ENCODE results near the gene DUSP2. TPM values are rescaled to one million over a fixed set of nuclear protein-coding genes. Genes with fewer than 3 reads are reported as not detected.

The DUSP2 gene, protein sequence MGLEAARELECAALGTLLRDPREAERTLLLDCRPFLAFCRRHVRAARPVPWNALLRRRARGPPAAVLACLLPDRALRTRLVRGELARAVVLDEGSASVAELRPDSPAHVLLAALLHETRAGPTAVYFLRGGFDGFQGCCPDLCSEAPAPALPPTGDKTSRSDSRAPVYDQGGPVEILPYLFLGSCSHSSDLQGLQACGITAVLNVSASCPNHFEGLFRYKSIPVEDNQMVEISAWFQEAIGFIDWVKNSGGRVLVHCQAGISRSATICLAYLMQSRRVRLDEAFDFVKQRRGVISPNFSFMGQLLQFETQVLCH
- 10 to 100 TPM in 1 of 4 donors, 1 to 10 TPM in 3; 2.4 to 33.3 (median 6.2) TPM for total RNA-seq

DNA sequence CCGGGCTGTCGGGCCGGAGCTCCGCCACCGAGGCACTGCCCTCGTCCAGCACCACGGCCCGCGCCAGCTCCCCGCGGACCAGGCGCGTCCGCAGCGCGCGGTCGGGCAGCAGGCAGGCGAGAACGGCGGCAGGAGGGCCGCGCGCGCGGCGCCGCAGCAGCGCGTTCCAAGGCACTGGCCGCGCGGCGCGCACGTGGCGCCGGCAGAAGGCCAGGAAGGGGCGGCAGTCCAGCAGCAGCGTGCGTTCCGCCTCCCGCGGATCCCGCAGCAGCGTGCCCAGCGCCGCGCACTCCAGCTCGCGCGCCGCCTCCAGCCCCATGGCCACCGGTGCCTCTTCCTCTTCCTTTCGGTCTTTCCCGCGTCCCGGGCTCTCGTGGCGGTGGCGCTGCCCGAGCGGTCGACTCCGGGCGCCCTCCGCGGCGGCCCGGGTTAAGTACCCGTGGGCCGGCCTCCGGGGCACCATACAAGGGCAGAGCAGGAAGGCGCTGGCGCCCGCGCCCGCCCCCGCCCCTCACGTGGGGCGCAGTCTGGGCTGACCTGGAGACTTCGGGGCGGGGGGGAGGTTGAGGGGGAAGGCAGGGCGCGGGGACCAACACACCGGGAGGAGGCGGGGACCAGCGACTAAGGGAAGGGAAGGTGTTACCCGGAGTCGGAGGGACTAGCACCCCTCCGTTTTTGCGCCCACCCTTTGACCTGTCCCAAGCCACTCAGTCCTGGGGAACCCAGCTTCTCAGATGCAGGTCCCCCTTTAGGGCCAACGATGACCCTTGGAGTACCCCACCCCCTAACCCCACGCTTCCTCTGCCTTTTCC lies at the start of gene DUSP2:
TSS of gene DUSP2 (minus strand) at position 405 of the 812 bp plus-strand sequence. CDS start at position 319, 86 bp downstream.
- peak; percentile 50 to 63 for DNase-seq
- peak in 1 of 2 donors; percentile 50 for TF ChIP-seq POLR2A (IDR thresholded peaks at IDR 0.05)
- TF ChIP-seq, protein P1, sequence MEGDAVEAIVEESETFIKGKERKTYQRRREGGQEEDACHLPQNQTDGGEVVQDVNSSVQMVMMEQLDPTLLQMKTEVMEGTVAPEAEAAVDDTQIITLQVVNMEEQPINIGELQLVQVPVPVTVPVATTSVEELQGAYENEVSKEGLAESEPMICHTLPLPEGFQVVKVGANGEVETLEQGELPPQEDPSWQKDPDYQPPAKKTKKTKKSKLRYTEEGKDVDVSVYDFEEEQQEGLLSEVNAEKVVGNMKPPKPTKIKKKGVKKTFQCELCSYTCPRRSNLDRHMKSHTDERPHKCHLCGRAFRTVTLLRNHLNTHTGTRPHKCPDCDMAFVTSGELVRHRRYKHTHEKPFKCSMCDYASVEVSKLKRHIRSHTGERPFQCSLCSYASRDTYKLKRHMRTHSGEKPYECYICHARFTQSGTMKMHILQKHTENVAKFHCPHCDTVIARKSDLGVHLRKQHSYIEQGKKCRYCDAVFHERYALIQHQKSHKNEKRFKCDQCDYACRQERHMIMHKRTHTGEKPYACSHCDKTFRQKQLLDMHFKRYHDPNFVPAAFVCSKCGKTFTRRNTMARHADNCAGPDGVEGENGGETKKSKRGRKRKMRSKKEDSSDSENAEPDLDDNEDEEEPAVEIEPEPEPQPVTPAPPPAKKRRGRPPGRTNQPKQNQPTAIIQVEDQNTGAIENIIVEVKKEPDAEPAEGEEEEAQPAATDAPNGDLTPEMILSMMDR (IDR thresholded peaks at IDR 0.05): no peak
- H3K4me3 ChIP-seq: peak within 1 kb of the TSS; percentile 24 to 47
- intact Hi-C loops (cut with DNase I; ENCODE audit: low total_unique reads): no loop called here
- no peaks in the 10 kb centered on the region for H3K4me1 ChIP-seq
- H3K27ac ChIP-seq: no peak within 1 kb of the TSS
- no peaks in the 10 kb centered on the region for H3K9me3 ChIP-seq
- no peaks in the 10 kb centered on the region for H3K27me3 ChIP-seq
- H3K36me3 ChIP-seq: no peaks in the 10 kb centered on the region

DNA sequence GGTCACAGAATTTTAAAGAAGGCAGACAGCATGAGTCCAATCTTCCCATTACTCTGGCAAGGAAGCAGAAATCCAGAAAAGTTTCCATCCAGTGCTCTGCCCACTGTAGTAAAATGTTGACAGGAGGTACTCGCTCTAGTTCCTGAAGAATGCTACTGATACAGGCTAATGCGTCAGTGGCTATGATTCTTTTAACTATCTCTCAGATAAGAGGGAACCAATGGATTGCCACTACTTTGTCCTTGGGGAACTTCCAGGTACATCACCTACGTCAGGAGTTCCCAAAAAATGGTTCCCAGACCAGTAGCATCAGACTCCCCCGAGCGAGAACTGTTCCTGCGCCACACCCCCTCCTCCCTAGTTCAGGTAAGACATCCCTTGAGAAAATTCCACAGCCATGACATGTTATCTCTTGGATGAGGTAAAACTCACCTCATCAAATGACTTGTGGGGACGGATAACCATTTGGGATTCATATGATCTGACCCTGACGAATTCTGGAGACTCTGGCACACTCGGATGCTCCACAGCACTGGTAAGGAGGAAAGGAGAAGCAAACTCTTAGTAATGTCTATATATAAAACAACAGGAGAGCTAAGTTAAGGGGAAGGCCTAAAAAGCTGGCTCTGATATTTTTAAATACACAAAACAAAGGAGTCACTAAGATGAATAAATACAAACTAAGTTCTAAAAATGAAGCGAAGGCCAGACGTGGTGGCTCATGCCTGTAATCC lies 46.9 kb upstream of the DUSP2 start:
- H3K4me3 ChIP-seq: no peak overlapping the region
- no peaks in the 10 kb centered on the region for H3K27me3 ChIP-seq
- no peaks in the 10 kb centered on the region for H3K9me3 ChIP-seq
- no peaks in the 10 kb centered on the region for H3K36me3 ChIP-seq
- H3K4me1 ChIP-seq: no peaks in the 10 kb centered on the region
- TF ChIP-seq, protein P1 (IDR thresholded peaks at IDR 0.05): no peak
- no peak for TF ChIP-seq POLR2A (IDR thresholded peaks at IDR 0.05)
- intact Hi-C loops (cut with DNase I; ENCODE audit: low total_unique reads): no loop called here
- no peak for DNase-seq
- no peak overlapping the region for H3K27ac ChIP-seq

DNA sequence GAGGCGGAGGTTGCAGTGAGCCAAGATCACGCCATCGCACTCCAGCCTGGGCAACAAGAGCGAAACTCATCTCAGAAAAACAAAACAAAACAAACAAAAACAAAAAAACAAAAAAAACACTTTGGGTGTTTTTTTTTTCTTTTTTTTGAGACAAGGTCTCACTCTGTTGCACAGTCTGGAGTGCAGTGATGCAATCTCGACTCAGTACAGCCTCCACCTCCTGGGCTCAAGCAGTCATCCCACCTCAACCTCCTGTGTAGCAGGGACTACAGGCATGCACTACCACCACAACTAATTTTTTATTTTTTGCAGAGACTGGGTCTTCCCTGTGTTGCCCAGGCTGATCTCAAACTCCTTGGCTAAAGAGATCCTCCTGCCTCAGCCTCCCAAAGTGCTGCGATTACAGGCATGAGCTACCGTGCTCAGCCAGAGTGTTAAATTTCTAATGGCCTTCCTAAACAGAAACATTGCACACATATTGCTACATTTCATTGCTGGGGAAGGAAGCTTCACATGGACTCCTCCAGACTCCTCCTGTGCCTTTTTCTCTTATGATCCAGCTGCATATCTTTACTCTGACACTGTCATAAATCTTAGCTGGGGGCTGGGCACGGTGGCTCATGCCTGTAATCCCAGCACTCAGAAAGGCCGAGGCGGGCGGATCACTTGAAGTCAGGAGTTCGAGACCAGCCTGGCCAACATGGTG lies 43.7 kb upstream of the DUSP2 start:
- Histone ChIP-seq H3K27ac (no peak overlapping the region), H3K4me1 (no peaks in the 10 kb centered on the region), H3K4me3 (no peak overlapping the region), H3K27me3 (no peaks in the 10 kb centered on the region), H3K36me3 (no peaks in the 10 kb centered on the region), H3K9me3 (no peaks in the 10 kb centered on the region)
- DNase-seq: no peak
- no peak for TF ChIP-seq POLR2A (IDR thresholded peaks at IDR 0.05)
- TF ChIP-seq, protein P1 (IDR thresholded peaks at IDR 0.05): no peak
- intact Hi-C loops (cut with DNase I; ENCODE audit: low total_unique reads): no loop called here

DNA sequence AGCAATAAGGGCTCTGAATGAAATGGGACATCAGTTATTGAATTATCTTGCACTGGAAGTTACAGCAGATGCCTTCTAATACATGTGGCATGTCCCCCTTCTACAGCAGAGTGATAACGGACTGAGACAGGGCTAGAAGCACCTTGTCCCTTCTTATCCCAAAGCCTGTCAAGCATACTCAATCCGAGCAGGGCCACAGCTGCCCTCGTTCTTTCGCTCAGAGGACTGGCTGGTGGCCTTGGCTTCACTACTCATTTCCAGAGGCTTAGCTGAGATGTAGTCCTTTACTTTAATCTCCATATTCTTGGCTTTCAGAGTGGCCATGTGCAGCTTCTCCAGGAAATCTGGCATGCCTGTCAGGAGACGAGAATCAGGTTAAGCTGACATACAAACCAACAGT lies 41.3 kb upstream of the DUSP2 start:
- intact Hi-C loops (cut with DNase I; ENCODE audit: low total_unique reads): no loop called here
- H3K36me3 ChIP-seq: no peaks in the 10 kb centered on the region
- H3K4me3 ChIP-seq: no peak overlapping the region
- no peak for DNase-seq
- no peaks in the 10 kb centered on the region for H3K9me3 ChIP-seq
- no peaks in the 10 kb centered on the region for H3K4me1 ChIP-seq
- no peak for TF ChIP-seq POLR2A (IDR thresholded peaks at IDR 0.05)
- TF ChIP-seq, protein P1 (IDR thresholded peaks at IDR 0.05): no peak
- no peak overlapping the region for H3K27ac ChIP-seq
- no peaks in the 10 kb centered on the region for H3K27me3 ChIP-seq
